Measurements from ENCODE around the gene MT1H.
A peak's percentile ranks its signal among the peaks of the same experiment; 100 is the strongest.
"Not testable (repeated sequence)": the region's sequence is repeated elsewhere in the genome, so short reads cannot be mapped to it uniquely, and the experiment has no call there.

MT1H gene

DNA sequence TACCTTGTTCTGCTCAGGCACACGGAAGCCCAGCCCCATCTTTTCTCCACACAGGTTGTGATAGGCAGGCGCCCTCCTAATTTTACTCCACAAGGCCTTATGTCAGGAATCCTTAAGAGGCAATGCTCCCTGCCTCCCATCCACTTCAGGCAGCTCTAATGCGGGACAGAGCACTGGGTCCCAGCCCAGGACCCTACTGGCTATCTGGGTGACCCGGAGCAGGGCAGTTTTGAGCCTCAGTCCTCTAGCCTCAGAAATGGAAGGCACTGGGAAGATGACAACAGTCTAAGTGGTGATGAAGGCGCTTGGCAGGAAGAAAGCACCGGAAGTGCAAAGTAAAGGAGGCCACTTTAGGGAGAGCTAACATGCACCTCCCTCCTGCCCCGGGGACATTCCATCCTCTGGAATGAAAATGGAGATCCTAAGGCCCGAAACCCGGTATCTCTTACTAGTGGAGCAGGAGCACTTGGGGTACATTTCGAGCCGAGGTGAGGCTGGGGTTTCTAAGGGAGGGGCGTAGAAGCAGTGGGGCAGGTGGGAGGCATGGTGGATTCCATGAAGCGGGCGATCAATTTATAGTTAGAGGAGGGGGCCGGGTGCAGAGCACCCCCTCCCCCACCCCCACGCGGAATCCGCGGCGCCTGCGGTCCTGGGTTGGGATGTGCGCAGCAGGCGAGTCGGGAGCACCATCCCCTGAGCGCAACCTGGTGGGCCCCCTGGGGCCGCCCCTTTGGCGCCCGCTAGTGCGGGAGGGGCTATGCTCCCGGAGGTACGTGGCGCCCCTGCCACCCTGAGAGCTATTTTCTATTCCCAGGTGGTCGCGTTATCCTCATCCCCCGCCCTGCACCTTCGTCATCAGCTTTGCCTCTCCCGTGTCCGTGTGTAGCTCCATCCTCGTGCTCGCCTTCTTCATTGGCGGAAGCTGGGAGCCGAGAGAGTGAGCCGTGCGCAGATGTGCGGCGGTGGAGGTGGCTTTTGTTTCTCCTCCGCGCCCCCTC, 7.0 kb upstream of the MT1H start:
- H3K27ac ChIP-seq, result no peak overlapping the region
- DNase-seq (ENCODE audit: low read depth, low spot score), result no peak

DNA sequence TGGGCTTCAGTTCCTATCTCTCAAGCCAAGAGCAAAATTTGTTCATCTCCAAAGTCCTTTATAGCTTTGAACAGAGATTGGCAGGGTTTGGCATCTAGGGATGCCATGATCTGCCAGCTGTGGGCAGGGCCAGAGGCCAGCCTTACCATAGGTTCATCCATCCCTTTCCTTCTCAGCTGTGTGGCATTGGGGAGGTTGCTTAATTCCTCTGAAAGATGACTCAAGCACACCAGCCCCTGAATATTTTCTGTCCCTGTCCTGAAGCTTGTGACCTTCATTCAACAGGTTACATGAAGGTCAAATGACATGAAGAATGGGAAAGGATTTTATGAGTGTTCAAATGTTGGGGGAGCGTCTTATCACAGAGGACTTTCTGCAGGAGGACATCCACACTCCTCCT, 5.1 kb upstream of the MT1H start:
- no peak for DNase-seq (ENCODE audit: low read depth, low spot score)
- no peak overlapping the region for H3K27ac ChIP-seq

DNA sequence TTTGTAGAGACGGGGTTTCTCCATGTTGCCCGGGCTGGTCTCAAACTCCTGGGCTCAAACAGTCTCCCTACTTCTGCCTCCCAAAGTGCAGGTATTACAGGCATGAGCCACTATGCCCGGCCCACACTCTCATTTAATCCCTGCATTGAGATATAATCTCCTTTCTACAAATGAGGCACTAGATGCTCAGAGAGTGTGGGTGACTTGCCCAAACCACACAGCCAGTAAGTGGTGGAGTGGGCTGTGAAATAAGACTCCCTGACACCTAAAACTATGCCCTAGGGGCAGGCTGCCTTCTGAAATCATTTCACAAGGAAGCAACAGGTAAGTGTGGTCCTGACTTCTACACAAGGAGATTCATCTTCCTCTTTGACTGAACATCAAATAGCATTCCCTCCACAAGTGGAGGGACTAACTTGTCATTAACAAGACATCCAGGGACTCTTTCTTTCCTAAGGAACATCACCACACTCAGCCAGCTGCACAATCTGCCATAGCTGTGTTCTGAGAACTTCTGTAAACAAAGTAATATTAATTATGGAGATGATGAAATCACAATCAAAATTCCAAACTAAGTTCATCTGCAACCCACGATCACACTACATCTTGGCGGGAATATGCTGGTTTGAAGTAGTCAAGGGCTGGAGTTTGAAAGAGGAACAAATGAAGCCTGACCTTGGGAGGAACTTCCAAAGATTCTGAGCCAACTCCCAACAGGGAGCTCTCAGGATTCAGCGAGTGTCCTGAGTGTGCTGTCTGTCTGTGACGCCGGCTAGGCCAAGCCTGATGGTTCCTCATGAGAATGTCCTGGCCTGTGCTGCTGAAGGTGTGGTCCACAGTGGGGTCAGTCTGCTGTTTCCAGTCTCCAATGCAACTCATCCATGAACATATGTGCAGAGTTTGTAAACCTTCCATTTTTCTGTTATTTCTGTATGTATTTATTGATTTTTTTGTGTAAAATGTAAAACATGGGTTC, 4.0 kb upstream of the MT1H start:
- not testable (repeated sequence) for H3K27ac ChIP-seq; DNase-seq (ENCODE audit: low read depth, low spot score)

DNA sequence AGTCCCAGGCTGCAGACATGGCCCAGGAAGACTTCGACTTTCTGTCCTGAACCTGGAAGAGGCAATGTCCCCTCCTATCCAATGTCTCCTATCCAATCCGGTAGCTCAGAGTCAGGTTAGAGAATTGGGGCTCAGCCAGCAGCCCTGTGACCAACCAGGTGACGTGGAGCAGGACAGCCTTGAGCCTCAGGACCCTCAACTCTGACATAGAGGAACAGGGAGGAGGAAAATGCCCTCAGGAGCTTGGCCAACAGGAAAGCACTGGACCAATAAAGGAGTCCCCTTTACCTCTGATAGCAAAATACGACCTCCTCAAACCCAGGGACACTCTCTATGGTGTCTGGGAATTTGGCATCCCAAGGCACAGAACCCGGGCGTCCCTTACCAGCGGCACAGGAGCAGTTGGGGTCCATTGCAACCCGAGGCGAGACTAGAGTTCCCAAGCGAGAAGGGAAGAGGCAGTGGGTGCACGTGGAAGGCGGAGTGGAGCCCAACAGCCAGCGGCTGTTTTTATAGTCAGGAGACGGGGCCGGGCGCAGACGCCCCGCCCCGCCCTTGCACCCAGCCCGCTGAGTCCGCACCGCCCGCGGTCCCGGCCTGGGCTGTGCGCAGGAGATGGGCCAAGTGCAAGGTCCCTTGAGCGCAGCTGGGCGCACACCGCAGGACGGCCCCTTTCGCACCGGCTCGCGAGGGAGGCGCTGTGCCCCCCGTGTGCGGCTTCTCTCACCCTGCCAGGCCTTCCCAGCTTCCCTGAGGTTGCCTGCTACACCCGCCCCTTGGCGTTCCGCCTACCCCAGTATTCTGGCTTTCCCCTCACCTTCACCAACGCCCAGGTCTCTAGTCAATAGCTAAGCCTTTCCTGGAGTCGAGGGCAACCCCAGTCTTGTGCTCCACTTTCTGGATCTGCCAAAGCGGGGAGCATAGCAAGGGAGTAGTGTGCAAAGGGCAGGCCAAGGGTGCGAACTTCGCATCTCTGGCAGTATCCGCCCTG, 1.7 kb upstream of the MT1H start, which contains the start of gene MT1G:
Gene MT1G (minus strand): TSS at position 485 of the 991 bp plus-strand sequence. CDS start 72 bp downstream, at position 413.
- H3K27ac ChIP-seq, result no peak within 1 kb of the TSS
- DNase-seq (ENCODE audit: low read depth, low spot score), result no peak

DNA sequence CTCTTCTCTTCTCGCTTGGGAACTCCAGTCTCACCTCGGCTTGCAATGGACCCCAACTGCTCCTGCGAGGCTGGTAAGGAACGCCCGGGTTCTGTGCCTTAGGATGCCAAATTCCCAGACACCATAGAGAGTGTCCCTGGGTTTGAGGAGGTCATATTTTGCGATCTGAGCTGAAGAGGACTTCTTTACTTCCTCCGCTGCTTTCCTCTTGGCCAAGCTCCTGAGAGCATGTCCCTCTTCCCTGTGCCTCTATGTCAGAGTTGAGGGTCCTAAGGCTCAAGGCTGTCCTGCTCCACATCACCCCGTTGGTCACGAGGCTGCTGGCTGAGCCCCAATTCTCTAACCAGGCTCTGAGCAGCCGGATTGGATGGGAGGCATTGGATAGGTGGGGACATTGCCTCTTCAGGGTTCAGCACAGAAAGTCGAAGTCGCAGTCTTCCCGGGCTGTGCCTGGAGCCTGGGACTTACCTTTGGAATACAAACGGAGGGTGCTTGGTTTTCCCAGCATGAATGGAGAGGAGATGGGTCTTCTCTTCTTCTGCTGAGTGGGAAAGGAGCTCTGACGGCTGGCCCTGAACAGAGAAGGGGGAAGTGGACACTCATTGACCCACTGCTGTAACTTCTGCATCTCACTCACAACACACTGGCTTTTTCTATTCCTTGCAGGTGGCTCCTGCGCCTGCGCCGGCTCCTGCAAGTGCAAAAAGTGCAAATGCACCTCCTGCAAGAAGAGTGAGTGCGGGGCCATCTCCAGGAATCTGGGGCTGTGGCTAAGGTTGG, 416 bp downstream of the MT1H start:
- DNase-seq (ENCODE audit: low read depth, low spot score), result no peak

DNA sequence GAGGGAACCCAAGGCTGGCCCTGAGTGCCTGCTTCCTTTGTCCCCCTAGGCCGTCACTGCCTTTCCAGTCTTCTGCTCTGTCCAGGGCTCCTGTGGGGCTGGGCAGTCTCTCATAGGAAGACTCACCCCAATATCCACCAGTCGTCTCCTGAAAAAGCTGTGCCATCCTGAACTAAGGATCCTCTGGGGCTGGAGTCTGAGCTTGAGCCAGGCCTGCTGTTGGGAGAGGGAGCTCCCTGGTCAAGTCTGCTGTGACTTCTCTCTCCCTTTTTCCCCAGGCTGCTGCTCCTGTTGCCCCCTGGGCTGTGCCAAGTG, 963 bp downstream of the MT1H start:
- no peak for DNase-seq (ENCODE audit: low read depth, low spot score)
- no peak overlapping the region for H3K27ac ChIP-seq

More for the DNA sequence above, 416 bp downstream of the MT1H start:
- H3K27ac ChIP-seq, result no peak overlapping the region

DNA sequence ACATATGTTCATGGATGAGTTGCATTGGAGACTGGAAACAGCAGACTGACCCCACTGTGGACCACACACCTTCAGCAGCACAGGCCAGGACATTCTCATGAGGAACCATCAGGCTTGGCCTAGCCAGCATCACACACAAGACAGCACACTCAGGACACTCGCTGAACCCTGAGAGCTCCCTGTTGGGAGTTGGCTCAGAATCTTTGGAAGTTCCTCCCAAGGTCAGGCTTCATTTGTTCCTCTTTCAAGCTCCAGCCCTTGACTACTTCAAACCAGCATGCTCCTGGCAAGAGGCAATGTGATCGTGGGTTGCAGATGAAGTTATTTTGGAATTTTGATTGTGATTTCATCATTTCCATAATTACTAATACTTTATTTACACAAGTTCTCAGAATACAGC, 2.1 kb downstream of the MT1H start:
- H3K27ac ChIP-seq; DNase-seq (ENCODE audit: low read depth, low spot score): not testable (repeated sequence)

DNA sequence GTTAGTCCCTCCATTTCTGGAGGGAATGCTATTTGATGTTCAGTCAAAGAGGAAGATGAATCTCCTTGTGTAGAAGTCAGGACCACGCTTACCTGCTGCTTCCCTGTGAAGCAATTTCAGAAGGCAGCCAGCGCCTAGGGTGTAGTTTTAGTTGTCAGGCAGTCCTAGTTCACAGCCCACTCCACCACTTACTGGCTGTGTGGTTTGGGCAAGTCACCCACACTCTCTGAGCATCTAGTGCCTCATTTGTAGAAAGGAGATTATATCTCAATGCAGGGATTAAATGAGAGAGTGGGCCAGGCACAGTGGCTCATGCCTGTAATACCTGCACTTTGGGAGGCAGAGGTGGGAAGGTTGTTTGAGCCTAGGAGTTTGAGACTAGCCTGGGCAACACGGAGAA, 2.6 kb downstream of the MT1H start:
- not testable (repeated sequence) for H3K27ac ChIP-seq

DNA sequence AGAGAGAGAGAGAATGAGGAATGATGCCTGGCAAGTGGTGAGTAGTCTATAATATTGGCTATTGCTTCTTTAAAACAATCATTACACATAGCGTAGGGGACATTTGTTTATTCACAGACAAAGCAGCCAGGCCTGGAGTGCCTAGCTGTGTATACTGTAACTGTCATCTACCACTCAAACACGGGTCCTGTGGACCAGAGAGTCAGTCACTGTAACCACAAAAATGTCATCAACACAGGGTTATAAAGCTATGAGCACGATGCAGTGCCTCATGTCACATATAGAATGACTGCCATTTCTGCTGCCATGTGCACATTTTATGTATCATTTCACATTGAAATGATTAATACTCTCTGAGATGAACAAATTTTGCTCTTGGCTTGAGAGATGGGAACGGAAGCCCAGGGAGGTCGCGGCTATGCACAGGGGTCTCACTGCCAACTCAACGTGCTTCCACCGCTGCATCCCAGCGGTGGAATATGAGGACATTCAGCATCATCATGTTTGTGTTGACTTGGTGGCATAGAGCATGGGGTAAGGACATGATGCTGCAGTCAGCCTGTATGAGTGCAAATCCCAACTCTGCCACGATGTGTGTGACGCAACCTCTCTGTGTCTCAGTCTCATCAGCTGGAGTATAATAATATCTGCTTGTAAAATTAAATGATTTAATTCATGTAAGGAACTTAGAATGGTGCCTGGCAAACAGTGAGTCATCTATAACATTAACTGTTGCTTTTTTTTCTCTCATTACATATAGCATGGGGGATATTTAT, 3.3 kb downstream of the MT1H start:
- DNase-seq (ENCODE audit: low read depth, low spot score), result no peak
- H3K27ac ChIP-seq, result no peak overlapping the region

More for the DNA sequence above, 2.6 kb downstream of the MT1H start:
- DNase-seq (ENCODE audit: low read depth, low spot score), result not testable (repeated sequence)

DNA sequence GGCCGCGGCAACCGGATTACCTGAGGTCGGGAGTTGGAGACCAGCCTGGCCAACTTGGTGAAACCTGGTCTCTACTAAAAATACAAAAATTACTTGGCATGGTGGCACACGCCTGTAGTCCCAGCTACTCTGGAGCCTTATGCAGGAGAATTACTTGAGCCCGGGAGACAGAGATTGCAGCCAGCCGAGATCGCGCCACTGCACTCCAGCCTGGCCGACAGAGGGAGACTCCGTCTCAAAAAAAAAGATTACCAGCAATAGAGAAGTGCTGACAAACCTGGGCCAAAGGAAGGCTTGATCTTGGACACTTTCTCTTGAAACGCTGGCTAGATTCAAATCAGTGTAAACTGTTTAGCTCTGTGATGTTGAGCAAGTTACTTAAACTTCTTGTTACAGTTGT, 4.3 kb downstream of the MT1H start:
- DNase-seq (ENCODE audit: low read depth, low spot score), result no peak
- no peak overlapping the region for H3K27ac ChIP-seq

DNA sequence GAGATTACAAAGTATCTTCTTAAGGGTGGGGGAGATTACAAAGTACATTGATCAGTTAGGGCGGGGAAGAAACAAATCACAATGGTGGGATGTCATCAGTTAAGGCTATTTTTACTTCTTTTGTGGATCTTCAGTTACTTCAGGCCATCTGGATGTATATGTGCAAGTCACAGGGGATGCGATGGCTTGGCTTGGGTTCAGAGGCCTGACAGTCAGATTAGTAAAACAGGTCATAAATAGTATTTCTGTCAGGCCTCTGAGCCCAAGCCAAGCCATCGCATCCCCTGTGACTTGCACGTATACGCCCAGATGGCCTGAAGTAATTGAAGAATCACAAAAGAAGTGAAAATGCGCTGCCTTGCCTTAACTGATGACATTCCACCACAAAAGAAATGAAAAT, 5.0 kb downstream of the MT1H start:
- not testable (repeated sequence) for DNase-seq (ENCODE audit: low read depth, low spot score); H3K27ac ChIP-seq

DNA sequence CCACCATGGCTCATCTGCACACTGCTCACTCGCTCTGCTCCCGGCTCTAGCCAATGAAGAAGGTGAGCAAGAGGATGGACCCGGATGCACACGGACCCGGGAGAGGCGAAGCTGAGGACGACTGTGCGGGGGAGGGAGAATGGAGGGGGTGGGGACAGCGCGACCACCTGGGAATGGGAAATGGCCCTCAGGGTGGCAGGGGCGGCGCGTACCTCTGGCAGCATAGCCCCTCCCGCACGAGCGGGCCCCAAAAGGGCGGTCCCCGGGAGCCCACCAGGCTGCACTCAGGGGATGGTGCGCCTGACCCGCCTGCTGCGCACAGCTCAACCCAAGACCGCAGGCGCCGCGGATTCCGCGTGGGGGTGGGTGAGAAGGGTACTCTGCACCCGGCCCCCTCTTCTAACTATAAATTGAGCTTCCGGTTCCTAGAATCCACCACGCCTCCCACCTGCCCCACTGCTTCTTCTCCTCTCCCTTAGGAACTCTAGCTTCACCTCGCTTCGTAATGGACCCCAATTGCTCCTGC, 6.1 kb downstream of the MT1H start:
- no peak for DNase-seq (ENCODE audit: low read depth, low spot score)
- H3K27ac ChIP-seq, result no peak overlapping the region

DNA sequence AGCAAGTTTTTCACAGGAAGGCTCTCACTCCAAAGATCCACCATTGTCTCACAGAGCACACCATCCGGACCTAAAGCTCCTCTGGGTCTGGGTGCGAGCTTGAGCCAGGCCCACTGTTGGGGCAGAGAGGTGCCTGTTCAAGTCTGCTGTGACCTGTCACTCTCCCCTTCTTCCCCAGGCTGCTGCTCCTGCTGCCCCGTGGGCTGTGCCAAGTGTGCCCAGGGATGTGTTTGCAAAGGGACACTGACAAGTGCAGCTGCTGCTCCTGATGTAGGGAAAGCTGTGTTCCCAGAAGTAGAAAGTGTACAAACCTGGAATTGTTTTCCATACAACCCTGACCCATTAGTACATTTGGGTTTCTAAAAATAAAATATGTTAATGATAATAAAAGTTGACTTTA, 7.9 kb downstream of the MT1H start:
- DNase-seq (ENCODE audit: low read depth, low spot score), result no peak
- H3K27ac ChIP-seq, result no peak overlapping the region

DNA sequence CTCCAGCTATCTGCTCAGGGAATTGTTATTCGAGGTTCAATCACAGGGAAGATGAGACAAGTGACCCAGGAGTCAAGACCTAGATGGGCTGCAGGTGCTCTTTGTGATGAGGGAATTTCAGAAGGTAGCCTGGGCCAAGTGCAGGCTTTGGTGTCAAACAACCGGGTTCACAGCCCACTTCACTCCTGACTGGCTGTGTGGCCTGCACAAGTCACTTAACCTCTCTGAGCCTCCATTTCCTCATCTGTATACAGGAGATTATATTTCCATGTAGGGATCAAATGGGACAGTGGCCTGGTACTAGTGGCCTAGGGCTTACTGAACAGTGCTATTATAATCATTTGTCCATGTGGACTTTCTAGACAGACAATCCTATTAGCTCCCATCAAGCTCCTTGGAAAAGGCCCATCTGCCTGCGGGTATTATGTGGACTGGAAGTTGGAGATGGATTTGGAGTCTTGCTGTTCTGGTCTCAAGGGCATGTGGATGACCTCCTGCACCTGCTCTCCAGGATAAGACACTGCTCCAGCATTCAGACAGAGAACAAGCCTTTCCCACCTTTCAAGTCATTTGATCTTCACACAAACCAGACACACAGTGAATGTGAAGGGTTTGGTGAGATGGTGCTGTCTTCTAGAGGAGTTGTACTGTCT, 9.6 kb downstream of the MT1H start:
- DNase-seq (ENCODE audit: low read depth, low spot score), result no peak
- peak overlapping the region; percentile 16 for H3K27ac ChIP-seq

DNA sequence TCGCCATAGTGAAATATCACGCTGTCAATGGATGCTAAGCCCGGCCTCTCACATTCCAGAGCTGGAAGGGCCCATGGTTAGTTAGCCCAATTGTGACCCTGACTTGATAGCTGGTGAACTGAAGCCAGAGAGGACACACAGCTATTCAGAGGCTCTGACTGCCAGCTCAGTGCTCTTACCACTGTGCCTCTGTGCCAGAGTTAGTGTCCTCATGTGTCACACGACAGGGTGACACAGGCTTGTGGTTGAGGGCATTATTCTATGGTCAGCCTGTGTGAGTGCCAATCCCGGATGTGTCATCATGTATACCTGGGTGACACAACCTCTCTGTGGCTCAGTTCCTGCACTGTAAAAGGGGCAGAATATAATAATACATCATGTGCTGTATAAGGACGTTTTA, 10.2 kb downstream of the MT1H start:
- peak overlapping the region; percentile 16 for H3K27ac ChIP-seq
- peak; percentile 49 for DNase-seq (ENCODE audit: low read depth, low spot score)

DNA sequence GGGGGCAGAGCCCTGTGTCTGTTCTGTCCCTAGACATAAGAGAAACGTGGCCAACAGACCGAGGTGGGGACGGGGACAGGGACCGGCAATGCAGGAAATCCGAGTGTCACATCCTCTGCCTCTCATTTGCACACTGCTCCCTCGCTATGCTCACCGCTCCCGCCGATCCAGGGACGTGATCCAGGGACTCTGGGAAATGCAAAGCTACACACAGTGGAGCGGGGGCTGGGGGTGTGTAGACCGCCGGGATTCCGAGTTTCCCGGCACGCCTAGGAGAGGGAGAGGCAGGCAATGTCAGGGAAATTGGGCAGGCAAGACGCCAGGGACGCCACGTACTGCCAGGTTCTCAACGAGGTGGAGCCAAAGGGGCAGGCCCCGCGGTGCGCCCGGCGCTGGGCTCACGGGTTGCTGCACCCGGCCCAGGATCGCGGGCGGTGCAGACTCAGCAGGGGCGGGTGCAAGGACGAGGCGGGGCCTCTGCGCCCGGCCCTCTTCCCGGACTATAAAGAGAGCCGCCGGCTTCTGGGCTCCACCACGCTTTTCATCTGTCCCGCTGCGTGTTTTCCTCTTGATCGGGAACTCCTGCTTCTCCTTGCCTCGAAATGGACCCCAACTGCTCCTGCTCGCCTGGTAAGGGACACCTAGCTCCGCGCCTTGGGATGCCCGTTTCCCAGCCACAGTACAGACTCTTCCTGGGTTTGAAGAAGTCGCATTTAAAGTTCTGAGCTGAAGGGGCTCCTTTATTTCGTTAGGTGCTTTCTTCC, 12.5 kb downstream of the MT1H start, which contains the start of gene MT1X:
Gene MT1X (plus strand): TSS at position 532 of the 764 bp plus-strand sequence. CDS start 71 bp downstream, at position 603.
- peak within 1 kb of the TSS; percentile 63 for H3K27ac ChIP-seq
- peak; percentile 79 for DNase-seq (ENCODE audit: low read depth, low spot score)

Measured in epithelial cell of prostate (primary cell).